T-helper 22 cell (primary cell): Measurements from ENCODE around the gene RCVRN.

ENCODE experiments used
- DNase-seq: peaks from one replicate; pipeline ENCODE4 v3.0.0-alpha.2; 2020; ENCODE audit warnings: low read depth

Gene RCVRN

GRCh38 chr17:9850151-9850550 is 54.9 kb downstream of the RCVRN start:
- DNase-seq: no peak
